WERI-Rb-1 (cell line): Measurements from ENCODE around the gene SEC61A2.

Source experiments
- DNase-seq: peaks from one replicate; pipeline ENCODE4 v3.0.0-alpha.2; 2020
- H3K27ac ChIP-seq: fragments of 250-450 bp; sonication (Bioruptor Pico); 2 replicates; pipeline ENCODE4 v1.5.1; 2020; ENCODE audit warnings: mild to moderate bottlenecking, moderate library complexity
- H3K27me3 ChIP-seq: fragments of 250-450 bp; sonication (Bioruptor Pico); 2 replicates; pipeline ENCODE4 v1.5.1; 2021; ENCODE audit warnings: mild to moderate bottlenecking, low read depth, moderate library complexity; ENCODE audit not compliant: insufficient read depth, severe bottlenecking
- H3K36me3 ChIP-seq: fragments of 250-450 bp; sonication (Bioruptor Pico); 2 replicates; pipeline ENCODE4 v1.5.1; 2020; ENCODE audit warnings: mild to moderate bottlenecking, moderate library complexity
- H3K4me3 ChIP-seq: 2 replicates; pipeline ENCODE4 v1.5.1; 2011; ENCODE audit warnings: low read depth, mild to moderate bottlenecking, control low read depth, low read length
- H3K9me3 ChIP-seq: fragments of 250-450 bp; sonication (Bioruptor Pico); 2 replicates; pipeline ENCODE4 v1.5.1; 2021; ENCODE audit warnings: mild to moderate bottlenecking, moderate library complexity; ENCODE audit not compliant: severe bottlenecking
- CTCF ChIP-seq: IDR thresholded peaks from 2 replicates; pipeline ENCODE4 v1.5.1; 2011; ENCODE audit warnings: low read depth, mild to moderate bottlenecking, control low read depth, inconsistent platforms, low read length

Gene SEC61A2

GRCh38 chr10:12097791-12098190 is 31.7 kb upstream of the SEC61A2 start:
- Histone ChIP-seq H3K9me3 (no peaks in the 10 kb centered on the region), H3K27me3 (no peaks in the 10 kb centered on the region), H3K4me3 (no peak overlapping the region), H3K36me3 (no peaks in the 10 kb centered on the region), H3K27ac (no peak overlapping the region)
- no peak for DNase-seq
- no peak for TF ChIP-seq CTCF

- TF ChIP-seq CTCF, result no peak
- H3K36me3 ChIP-seq, result no peaks in the 10 kb centered on the region
- H3K4me3 ChIP-seq, result no peak overlapping the region
- H3K9me3 ChIP-seq, result no peaks in the 10 kb centered on the region
- H3K27me3 ChIP-seq, result no peaks in the 10 kb centered on the region
- DNase-seq, result no peak
- no peak overlapping the region for H3K27ac ChIP-seq
Observed at GRCh38 chr10:12098966-12099365, 30.5 kb upstream of the SEC61A2 start.

GRCh38 chr10:12103802-12104201 is 25.7 kb upstream of the SEC61A2 start:
- DNase-seq, result no peak
- no peaks in the 10 kb centered on the region for H3K9me3 ChIP-seq
- no peaks in the 10 kb centered on the region for H3K27me3 ChIP-seq
- H3K36me3 ChIP-seq, result no peaks in the 10 kb centered on the region
- TF ChIP-seq CTCF, result no peak
- H3K27ac ChIP-seq, result no peak overlapping the region
- H3K4me3 ChIP-seq, result no peak overlapping the region

GRCh38 chr10:12107781-12108180 is 21.7 kb upstream of the SEC61A2 start:
- Histone ChIP-seq H3K27me3 (no peaks in the 10 kb centered on the region), H3K36me3 (no peaks in the 10 kb centered on the region), H3K4me3 (no peak overlapping the region), H3K9me3 (no peaks in the 10 kb centered on the region), H3K27ac (no peak overlapping the region)
- DNase-seq, result no peak
- TF ChIP-seq CTCF, result no peak

GRCh38 chr10:12109286-12109685 is 20.2 kb upstream of the SEC61A2 start:
- DNase-seq, result no peak
- Histone ChIP-seq H3K36me3 (no peaks in the 10 kb centered on the region), H3K27me3 (no peaks in the 10 kb centered on the region), H3K4me3 (no peak overlapping the region), H3K9me3 (no peaks in the 10 kb centered on the region), H3K27ac (no peak overlapping the region)
- TF ChIP-seq CTCF, result no peak

GRCh38 chr10:12111528-12111927 is 17.9 kb upstream of the SEC61A2 start:
- H3K9me3 ChIP-seq, result no peaks in the 10 kb centered on the region
- no peak for DNase-seq
- H3K27me3 ChIP-seq, result no peaks in the 10 kb centered on the region
- no peak overlapping the region for H3K4me3 ChIP-seq
- no peak overlapping the region for H3K27ac ChIP-seq
- H3K36me3 ChIP-seq, result no peaks in the 10 kb centered on the region
- TF ChIP-seq CTCF, result no peak
